Breast epithelium (tissue), 3 donors: ENCODE results near the gene SHROOM2.
A peak's percentile ranks its signal among the peaks of the same experiment; 100 is the strongest.

Source experiments
- POLR2A ChIP-seq: fragments of 450-650 bp; IDR thresholded peaks from one replicate; pipeline ENCODE4 v1.6.1; 2016; ENCODE audit warnings: antibody characterized with exemption, mild to moderate bottlenecking, moderate library complexity
- POLR2AphosphoS5 ChIP-seq, 3 donors: sonication (generic); formaldehyde crosslinking; IDR thresholded peaks; one replicate each; pipeline ENCODE4 v1.6.1; 2017; ENCODE audit warnings: antibody characterized with exemption in 3 of 3
- TF ChIP-seq, protein P1 (sequence below), 3 donors: fragments of 450-650 bp; IDR thresholded peaks; one replicate each; pipeline ENCODE4 v1.5.1; 2016 to 2017; ENCODE audit warnings: antibody characterized with exemption in 3 of 3, mild to moderate bottlenecking in 3 of 3, moderate library complexity in 3 of 3

DNA sequence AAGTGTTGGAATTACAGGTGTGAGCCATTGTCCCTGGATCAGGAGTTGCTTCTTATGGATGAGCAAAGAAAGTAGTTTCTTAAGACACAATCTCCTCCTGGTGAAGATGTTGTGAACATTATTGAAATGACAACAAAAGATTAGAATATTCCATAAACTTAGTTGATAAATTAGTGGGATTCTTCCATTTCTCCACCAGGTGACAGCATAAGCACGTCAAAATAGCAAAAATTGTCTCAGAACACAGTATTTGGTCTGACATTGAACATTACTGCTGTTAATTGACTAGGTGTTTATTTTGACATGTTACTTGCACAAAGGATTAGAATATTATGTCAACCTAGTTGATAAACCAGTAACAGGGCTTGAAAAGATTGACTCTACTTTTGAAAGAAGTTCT, 202.5 kb downstream of the SHROOM2 start:
- TF ChIP-seq, protein P1, sequence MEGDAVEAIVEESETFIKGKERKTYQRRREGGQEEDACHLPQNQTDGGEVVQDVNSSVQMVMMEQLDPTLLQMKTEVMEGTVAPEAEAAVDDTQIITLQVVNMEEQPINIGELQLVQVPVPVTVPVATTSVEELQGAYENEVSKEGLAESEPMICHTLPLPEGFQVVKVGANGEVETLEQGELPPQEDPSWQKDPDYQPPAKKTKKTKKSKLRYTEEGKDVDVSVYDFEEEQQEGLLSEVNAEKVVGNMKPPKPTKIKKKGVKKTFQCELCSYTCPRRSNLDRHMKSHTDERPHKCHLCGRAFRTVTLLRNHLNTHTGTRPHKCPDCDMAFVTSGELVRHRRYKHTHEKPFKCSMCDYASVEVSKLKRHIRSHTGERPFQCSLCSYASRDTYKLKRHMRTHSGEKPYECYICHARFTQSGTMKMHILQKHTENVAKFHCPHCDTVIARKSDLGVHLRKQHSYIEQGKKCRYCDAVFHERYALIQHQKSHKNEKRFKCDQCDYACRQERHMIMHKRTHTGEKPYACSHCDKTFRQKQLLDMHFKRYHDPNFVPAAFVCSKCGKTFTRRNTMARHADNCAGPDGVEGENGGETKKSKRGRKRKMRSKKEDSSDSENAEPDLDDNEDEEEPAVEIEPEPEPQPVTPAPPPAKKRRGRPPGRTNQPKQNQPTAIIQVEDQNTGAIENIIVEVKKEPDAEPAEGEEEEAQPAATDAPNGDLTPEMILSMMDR (IDR thresholded peaks at IDR 0.05) = peak in 2 of 3 donors; percentile 30 to 40
- no peak for TF ChIP-seq POLR2AphosphoS5 (IDR thresholded peaks at IDR 0.05)
- no peak for TF ChIP-seq POLR2A
